Loucy (cell line): ENCODE data around the gene BMPR1B.

ENCODE experiments used
- H2AFZ ChIP-seq: fragments of 200-600 bp; sonication (generic); 2 replicates; pipeline ENCODE4 v1.6.0; 2016; ENCODE audit warnings: antibody characterized with exemption, mild to moderate bottlenecking, low read length, moderate library complexity
- H3F3A ChIP-seq: fragments of 200-600 bp; 2 replicates; pipeline ENCODE4 v1.6.0; 2016; ENCODE audit warnings: antibody characterized with exemption, low read depth, mild to moderate bottlenecking
- H3K27me3 ChIP-seq: fragments of 200-600 bp; sonication (generic); 2 replicates; pipeline ENCODE4 v1.6.1; 2014; ENCODE audit warnings: low read length, mild to moderate bottlenecking; ENCODE audit not compliant: insufficient read depth, poor library complexity, severe bottlenecking
- H3K36me3 ChIP-seq: fragments of 200-600 bp; sonication (generic); 2 replicates; pipeline ENCODE4 v1.6.1; 2016; ENCODE audit warnings: low read length; ENCODE audit not compliant: insufficient read depth
- H3K4me1 ChIP-seq: fragments of 200-600 bp; sonication (generic); 2 replicates; pipeline ENCODE4 v1.5.1; 2014; ENCODE audit warnings: low read length, mild to moderate bottlenecking; ENCODE audit not compliant: insufficient read depth, poor library complexity, severe bottlenecking
- H3K4me2 ChIP-seq: fragments of 200-600 bp; sonication (generic); 2 replicates; pipeline ENCODE4 v1.6.0; 2014; ENCODE audit warnings: antibody characterized with exemption, low read length, low read depth, mild to moderate bottlenecking; ENCODE audit not compliant: poor library complexity, severe bottlenecking
- H3K4me3 ChIP-seq: fragments of 200-600 bp; sonication (generic); 2 replicates; pipeline ENCODE4 v1.5.1; 2014; ENCODE audit warnings: low read length, mild to moderate bottlenecking, mixed read lengths; ENCODE audit not compliant: poor library complexity, severe bottlenecking
- H3K79me2 ChIP-seq: fragments of 200-600 bp; sonication (generic); 2 replicates; pipeline ENCODE4 v1.6.1; 2014; ENCODE audit warnings: low read length; ENCODE audit not compliant: insufficient read depth
- H3K9ac ChIP-seq: fragments of 200-600 bp; sonication (generic); 2 replicates; pipeline ENCODE4 v1.6.0; 2014; ENCODE audit warnings: mild to moderate bottlenecking, low read depth, low read length, moderate library complexity; ENCODE audit not compliant: poor library complexity, severe bottlenecking
- H3K9me2 ChIP-seq: fragments of 200-600 bp; sonication (generic); replicated peaks from 2 replicates; pipeline ENCODE4 v1.6.1; 2016; ENCODE audit warnings: low read depth, low read length, mixed read lengths
- H3K9me3 ChIP-seq: fragments of 200-600 bp; sonication (generic); 2 replicates; pipeline ENCODE4 v1.6.1; 2014; ENCODE audit warnings: mild to moderate bottlenecking, antibody characterized with exemption, low read length, low read depth; ENCODE audit not compliant: insufficient read depth
- H4K20me1 ChIP-seq: fragments of 200-600 bp; sonication (generic); 2 replicates; pipeline ENCODE4 v1.6.0; 2014; ENCODE audit warnings: antibody characterized with exemption, low read length, mild to moderate bottlenecking; ENCODE audit not compliant: insufficient read depth, poor library complexity, severe bottlenecking
- CTCF ChIP-seq: fragments of 200-600 bp; sonication (generic); conservative IDR thresholded peaks from 2 replicates; pipeline ENCODE4 v1.5.1; 2014; ENCODE audit warnings: mild to moderate bottlenecking, antibody characterized with exemption, low read length
- EZH2phosphoT487 ChIP-seq: fragments of 200-600 bp; IDR thresholded peaks from 2 replicates; pipeline ENCODE4 v1.6.1; 2018; ENCODE audit warnings: antibody characterized with exemption, mild to moderate bottlenecking, moderate library complexity, borderline replicate concordance

The BMPR1B gene

GRCh38 chr4:95018785-95019184 is 261.0 kb downstream of the BMPR1B start:
- Histone ChIP-seq H3K9ac (no peak overlapping the region), H2AFZ (no peak overlapping the region), H3K4me1 (no peaks in the 10 kb centered on the region), H3K36me3 (no peaks in the 10 kb centered on the region), H3K79me2 (no peaks in the 10 kb centered on the region), H3K4me2 (no peak overlapping the region), H3K9me3 (no peaks in the 10 kb centered on the region), H3K4me3 (no peak overlapping the region), H3K27me3 (no peaks in the 10 kb centered on the region), H3F3A (no peaks in the 10 kb centered on the region), H4K20me1 (no peaks in the 10 kb centered on the region), H3K9me2 (no peaks in the 10 kb centered on the region)
- TF ChIP-seq EZH2phosphoT487 (no peak), CTCF (no peak)

- no peaks in the 10 kb centered on the region for H4K20me1 ChIP-seq
- no peak overlapping the region for H3K4me2 ChIP-seq
- H3K79me2 ChIP-seq, result no peaks in the 10 kb centered on the region
- H3K27me3 ChIP-seq, result no peaks in the 10 kb centered on the region
- no peaks in the 10 kb centered on the region for H3K9me2 ChIP-seq
- TF ChIP-seq EZH2phosphoT487 (no peak), CTCF (no peak)
- H2AFZ ChIP-seq, result no peak overlapping the region
- H3K4me1 ChIP-seq, result no peaks in the 10 kb centered on the region
- no peaks in the 10 kb centered on the region for H3K9me3 ChIP-seq
- H3K4me3 ChIP-seq, result no peak overlapping the region
- H3F3A ChIP-seq, result no peaks in the 10 kb centered on the region
- no peaks in the 10 kb centered on the region for H3K36me3 ChIP-seq
- no peak overlapping the region for H3K9ac ChIP-seq
These were observed 262.8 kb downstream of the BMPR1B start for GRCh38 chr4:95020521-95020920.

GRCh38 chr4:95021099-95021498 is 263.3 kb downstream of the BMPR1B start:
- Histone ChIP-seq H3K36me3 (no peaks in the 10 kb centered on the region), H3K9me2 (no peaks in the 10 kb centered on the region), H4K20me1 (no peaks in the 10 kb centered on the region), H3K9me3 (no peaks in the 10 kb centered on the region), H3F3A (no peaks in the 10 kb centered on the region), H3K27me3 (no peaks in the 10 kb centered on the region), H2AFZ (no peak overlapping the region), H3K79me2 (no peaks in the 10 kb centered on the region), H3K9ac (no peak overlapping the region), H3K4me1 (no peaks in the 10 kb centered on the region), H3K4me2 (no peak overlapping the region), H3K4me3 (no peak overlapping the region)
- no peak for TF ChIP-seq CTCF
- no peak for TF ChIP-seq EZH2phosphoT487
